K562 (cell line): ENCODE data around the gene PLCL1. TPM values are rescaled to one million over a fixed set of nuclear protein-coding genes. Genes with fewer than 3 reads are reported as not detected.
A peak's percentile ranks its signal among the peaks of the same experiment; 100 is the strongest.

Source experiments
- ATAC-seq: fragments of 200-7000 bp; cut with Tn5 transposase; 3 replicates; pipeline ENCODE4 v1.9.1; 2020; ENCODE audit warnings: moderate library complexity
- BruUV-seq: library from RNA; stranded (reverse); fragments of 400-500 nt; replicated peaks from 2 replicates; lab custom pipeline; 2021; lab: Mats Ljungman, UMichigan
- CTCF ChIA-PET: fragments of 300-600 bp; formaldehyde crosslinking; extraction: SDS; loops from one replicate; lab custom pipeline; 2021; ENCODE audit warnings: low intra/inter-chr PET ratio; lab: Yijun Ruan, JAX
- POLR2A ChIA-PET: fragments of 300-600, 350-650 bp; sonication (Branson Sonifier 250); formaldehyde crosslinking; extraction: SDS; loops from one replicate; lab custom pipeline; 2021; ENCODE audit warnings: antibody characterized with exemption, inconsistent platforms; lab: Yijun Ruan, JAX
- DNase-seq, 4 experiments: peaks; one replicate each; pipeline versions ENCODE4 v3.0.0 to v3.0.0-alpha.2; 2011 to 2018; ENCODE audit warnings: low spot score in 3 of 4, mixed read lengths in 3 of 4; ENCODE audit errors: extremely low read depth in 1 of 4
- FAIRE-seq: peaks from 2 replicates; lab custom pipeline; 2011; peaks lifted over from hg19 to GRCh38; lab: Jason Lieb, UNC
- H2AFZ ChIP-seq: 2 replicates; pipeline ENCODE4 v1.6.0; 2011; ENCODE audit warnings: low read depth, low read length, control low read depth, inconsistent platforms
- H3K27ac ChIP-seq: fragments of 200-600 bp; 3 replicates; pipeline ENCODE4 v1.8.0; 2011; ENCODE audit warnings: low read depth, mild to moderate bottlenecking, control low read depth, inconsistent platforms, low read length, moderate library complexity, mixed read lengths; ENCODE audit errors: extremely low read depth
- H3K27me3 ChIP-seq, 2 experiments: fragments of 300-600 bp in 1 of 2; 2 replicates in 1 of 2; 3 replicates in 1 of 2; pipeline versions ENCODE4 v1.6.0 to v1.8.0; 2011; ENCODE audit warnings: inconsistent platforms in 2 of 2, low read length in 2 of 2, mild to moderate bottlenecking in 1 of 2, mixed read lengths in 1 of 2, moderate library complexity in 1 of 2; ENCODE audit not compliant: control insufficient read depth in 2 of 2, insufficient read depth in 2 of 2
- H3K36me3 ChIP-seq: fragments of 300-600 bp; 3 replicates; pipeline ENCODE4 v1.8.0; 2011; ENCODE audit warnings: mild to moderate bottlenecking, low read length, inconsistent platforms; ENCODE audit not compliant: control insufficient read depth, insufficient read depth
- H3K4me1 ChIP-seq, 2 experiments: fragments of 200-600 bp in 1 of 2; replicated peaks in 1 of 2; 2 replicates in 1 of 2; 3 replicates in 1 of 2; pipeline versions ENCODE4 v1.5.1 to v1.8.0; 2011; ENCODE audit warnings: inconsistent platforms in 2 of 2, low read length in 2 of 2, mild to moderate bottlenecking in 1 of 2, mixed read lengths in 1 of 2, moderate library complexity in 1 of 2; ENCODE audit not compliant: control insufficient read depth in 2 of 2, insufficient read depth in 2 of 2
- H3K4me2 ChIP-seq: 2 replicates; pipeline ENCODE4 v1.6.1; 2011; ENCODE audit warnings: low read length, control low read depth, inconsistent platforms, mixed read lengths; ENCODE audit not compliant: insufficient read depth
- H3K4me3 ChIP-seq: fragments of 200-600 bp; sonication (generic), shearing (Covaris generic); 2 replicates; pipeline ENCODE4 v1.5.1; 2016; ENCODE audit warnings: control low read depth, inconsistent platforms
- H3K79me2 ChIP-seq: fragments of 200-600 bp; 3 replicates; pipeline ENCODE4 v1.8.0; 2011; ENCODE audit warnings: low read length, inconsistent platforms; ENCODE audit not compliant: control insufficient read depth, insufficient read depth
- H3K9ac ChIP-seq, 2 experiments: 2 replicates each; pipeline versions ENCODE4 v1.6.0 to v1.6.1; 2011; ENCODE audit warnings: low read depth in 2 of 2, low read length in 2 of 2, control low read depth in 1 of 2, inconsistent platforms in 1 of 2, mild to moderate bottlenecking in 1 of 2, mixed read lengths in 1 of 2; ENCODE audit not compliant: insufficient read depth in 1 of 2
- H3K9me1 ChIP-seq: one replicate; pipeline ENCODE4 v1.6.0; 2011; ENCODE audit warnings: inconsistent platforms, mild to moderate bottlenecking, low read length, moderate library complexity; ENCODE audit not compliant: control insufficient read depth, insufficient read depth
- H3K9me3 ChIP-seq: replicated peaks from 2 replicates; pipeline ENCODE4 v1.5.1; 2011; ENCODE audit warnings: low read depth, low read length, inconsistent platforms; ENCODE audit not compliant: control insufficient read depth, insufficient read depth
- H4K20me1 ChIP-seq: replicated peaks from 2 replicates; pipeline ENCODE4 v1.6.1; 2011; ENCODE audit warnings: low read length, inconsistent platforms, mixed read lengths; ENCODE audit not compliant: control insufficient read depth, insufficient read depth
- ARID1B ChIP-seq: fragments of 450-650 bp; IDR thresholded peaks from 2 replicates; pipeline ENCODE4 v1.6.1; 2016; ENCODE audit warnings: antibody characterized with exemption, mild to moderate bottlenecking, inconsistent platforms
- CCNT2 ChIP-seq: IDR thresholded peaks from 2 replicates; pipeline ENCODE4 v1.6.1; 2011; ENCODE audit warnings: borderline replicate concordance, low read depth, mild to moderate bottlenecking, moderate library complexity, mixed read lengths, low read length; ENCODE audit not compliant: insufficient read length; ENCODE audit errors: extremely low read depth
- CREBBP ChIP-seq: IDR thresholded peaks from one replicate; pipeline ENCODE4 v1.6.1; 2012; ENCODE audit warnings: low read depth, mild to moderate bottlenecking, control low read depth, inconsistent platforms, low read length
- DPF2 ChIP-seq: fragments of 450-650 bp; IDR thresholded peaks from 2 replicates; pipeline ENCODE4 v1.6.1; 2016
- EGR1 ChIP-seq: fragments of 450-650 bp; conservative IDR thresholded peaks from 2 replicates; pipeline ENCODE4 v1.6.1; 2017; ENCODE audit warnings: mild to moderate bottlenecking
- ELF2 ChIP-seq: fragments of 250-450 bp; sonication (Bioruptor Pico); IDR thresholded peaks from 2 replicates; pipeline ENCODE4 v1.5.0; 2021; ENCODE audit warnings: mild to moderate bottlenecking
- ELF4 ChIP-seq: fragments of 450-650 bp; formaldehyde crosslinking; IDR thresholded peaks from 2 replicates; pipeline ENCODE4 v1.4.0; 2022; ENCODE audit warnings: missing genetic modification characterization
- FOXM1 ChIP-seq, 2 experiments: fragments of 450-650 bp in 1 of 2; sonication (generic) in 1 of 2; formaldehyde crosslinking in 1 of 2; IDR thresholded peaks; 2 replicates each; pipeline versions ENCODE4 v1.6.1 to v1.9.0; 2017 to 2022; ENCODE audit warnings: low read depth in 2 of 2, mild to moderate bottlenecking in 2 of 2, missing genetic modification reagents in 1 of 2, moderate library complexity in 1 of 2
- GTF2A2 ChIP-seq: IDR thresholded peaks from 2 replicates; pipeline ENCODE4 v1.6.1; 2016; ENCODE audit warnings: mild to moderate bottlenecking, missing genetic modification characterization, missing compliant biosample characterization
- ILK ChIP-seq: fragments of 450-650 bp; IDR thresholded peaks from 2 replicates; pipeline ENCODE4 v1.6.1; 2016; ENCODE audit warnings: missing genetic modification characterization, low read depth, mild to moderate bottlenecking, missing compliant biosample characterization, moderate library complexity, borderline replicate concordance
- MEIS2 ChIP-seq: fragments of 450-650 bp; IDR thresholded peaks from 2 replicates; pipeline ENCODE4 v1.6.1; 2014; ENCODE audit warnings: mild to moderate bottlenecking; ENCODE audit not compliant: partially characterized antibody
- NR3C1 ChIP-seq: sonication (generic); formaldehyde crosslinking; IDR thresholded peaks from 2 replicates; pipeline ENCODE4 v1.8.1; 2022; ENCODE audit warnings: missing genetic modification reagents
- PHF21A ChIP-seq: fragments of 450-650 bp; IDR thresholded peaks from 2 replicates; pipeline ENCODE4 v1.6.1; 2017; ENCODE audit warnings: low read depth, borderline replicate concordance
- PTTG1 ChIP-seq: fragments of 450-650 bp; IDR thresholded peaks from 2 replicates; pipeline ENCODE4 v1.6.1; 2016; ENCODE audit warnings: low read depth, mild to moderate bottlenecking, missing genetic modification characterization, missing compliant biosample characterization
- SMARCA4 ChIP-seq: fragments of 450-650 bp; IDR thresholded peaks from 2 replicates; pipeline ENCODE4 v1.6.1; 2016
- SMARCE1 ChIP-seq: fragments of 450-650 bp; IDR thresholded peaks from 2 replicates; pipeline ENCODE4 v1.7.1; 2016; ENCODE audit warnings: mild to moderate bottlenecking
- TRIM28 ChIP-seq: fragments of 450-650 bp; IDR thresholded peaks from 2 replicates; pipeline ENCODE4 v1.6.1; 2017
- ZNF444 ChIP-seq: fragments of 250-450 bp; sonication (Bioruptor Pico); IDR thresholded peaks from 2 replicates; pipeline ENCODE4 v1.4.0; 2020; ENCODE audit warnings: mild to moderate bottlenecking, moderate library complexity
- WGBS: fragments of 100-300 bp; shearing (Covaris generic); methylation state at CpG from one replicate; pipeline ENCODE4 v1.1.6; 2016; ENCODE audit warnings: low coverage, mixed read lengths; ENCODE audit not compliant: insufficient coverage; ENCODE audit errors: missing lambda C conversion rate; 5-methylcytosine and 5-hydroxymethylcytosine counted together
- in situ Hi-C: fragments of 300-500 bp; cut with MboI; formaldehyde crosslinking; loops from 4 replicates; pipeline ENCODE4 v1.15.0; 2018; ENCODE audit warnings: inconsistent platforms, mixed read lengths
- intact Hi-C: fragments of 100-400 bp; cut with micrococcal nuclease; formaldehyde crosslinking; loops from 2 replicates; pipeline ENCODE4 v1.14.2; 2022
- polyA plus RNA-seq, 8 experiments: library from polyadenylated mRNA; depleted of rRNA in 4 of 8; stranded (reverse) in 5 of 8; unstranded in 3 of 8; fragments of >200 nt; fragmentation: Nextera tagmentation in 2 of 8; fragmentation: Illumina TruSeq in 1 of 8; extraction: Ambion mirVana in 2 of 8; extraction: Trizol in 1 of 8; gene quantifications; 2 replicates each; pipeline versions ENCODE4 v1.2.1 to v1.2.3, GENCODE V29; 2011 to 2014; ENCODE audit warnings: inconsistent platforms in 1 of 8, missing spikeins in 1 of 8
- total RNA-seq, 7 experiments: library from RNA; depleted of rRNA in 6 of 7; stranded (reverse); fragments of >200 nt in 6 of 7; fragmentation: Illumina TruSeq in 2 of 7; extraction: Trizol in 2 of 7; gene quantifications; 2 replicates each; pipeline versions ENCODE4 v1.2.1 to v1.2.3, GENCODE V29; 2011 to 2021; ENCODE audit warnings: low replicate concordance in 1 of 7
- TF ChIP-seq, protein P1 (sequence below): fragments of 250-450 bp; sonication (Bioruptor Pico); IDR thresholded peaks from 2 replicates; pipeline ENCODE4 v1.8.0; 2022; ENCODE audit warnings: inconsistent platforms, mild to moderate bottlenecking, moderate library complexity, borderline replicate concordance
- TF ChIP-seq, protein P2 (sequence below): sonication (generic); formaldehyde crosslinking; IDR thresholded peaks from 2 replicates; pipeline ENCODE4 v1.8.1; 2023; ENCODE audit warnings: mild to moderate bottlenecking, missing genetic modification reagents
- TF ChIP-seq, protein P3 (sequence below): fragments of 450-650 bp; formaldehyde crosslinking; IDR thresholded peaks from 2 replicates; pipeline ENCODE4 v1.4.0; 2020; ENCODE audit warnings: mild to moderate bottlenecking, moderate library complexity

The PLCL1 gene
- total and polyA plus RNA-seq, 9 of the 15 experiments (the other 6 are each of a cell fraction or from before 2014, with no cell fraction given), result 2.0 to 17.7 (median 8.6) TPM

DNA sequence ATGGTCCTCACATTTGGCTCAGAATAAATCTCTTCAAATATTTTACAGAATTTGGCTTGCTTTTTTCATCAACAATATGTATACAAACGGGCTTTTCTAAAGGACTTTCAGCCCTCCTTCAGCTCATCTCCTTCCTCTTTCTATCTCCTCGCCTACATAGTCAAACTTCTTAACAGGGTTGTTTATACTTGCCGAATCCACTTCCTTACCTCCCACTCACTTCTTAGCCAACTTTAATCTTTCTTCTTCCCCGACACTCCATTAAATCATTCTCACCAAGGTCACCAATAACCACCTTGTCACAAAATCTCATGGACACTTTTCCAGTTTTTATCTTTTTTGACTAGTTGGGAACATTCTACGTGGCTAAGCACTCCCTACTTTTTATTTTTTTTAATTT, 325.2 kb downstream of the PLCL1 start:
- no peak overlapping the region for H2AFZ ChIP-seq
- DNase-seq (no peak), FAIRE-seq (no peak), ATAC-seq (no peak; the same call in 1 of the 3 replicates)
- H3K79me2 ChIP-seq, result no peaks in the 10 kb centered on the region; the same call in 2 of the 3 replicates
- ChIA-PET POLR2A (no interaction called here), CTCF (no interaction called here)
- no TSS peak for BruUV-seq
- in situ Hi-C loops (loop anchor here (10.0 kb wide), 1 partner anchor 325 kb away; the partner anchor contains the start of gene PLCL1), intact Hi-C loops (loop anchor here (5.0 to 10.0 kb wide), 4 partner anchors 72 to 425 kb away; partner anchors contain the start of gene MARS2)
- TF ChIP-seq, protein P1, sequence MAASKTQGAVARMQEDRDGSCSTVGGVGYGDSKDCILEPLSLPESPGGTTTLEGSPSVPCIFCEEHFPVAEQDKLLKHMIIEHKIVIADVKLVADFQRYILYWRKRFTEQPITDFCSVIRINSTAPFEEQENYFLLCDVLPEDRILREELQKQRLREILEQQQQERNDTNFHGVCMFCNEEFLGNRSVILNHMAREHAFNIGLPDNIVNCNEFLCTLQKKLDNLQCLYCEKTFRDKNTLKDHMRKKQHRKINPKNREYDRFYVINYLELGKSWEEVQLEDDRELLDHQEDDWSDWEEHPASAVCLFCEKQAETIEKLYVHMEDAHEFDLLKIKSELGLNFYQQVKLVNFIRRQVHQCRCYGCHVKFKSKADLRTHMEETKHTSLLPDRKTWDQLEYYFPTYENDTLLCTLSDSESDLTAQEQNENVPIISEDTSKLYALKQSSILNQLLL (CRISPR knock-in tag), result no peak
- TF ChIP-seq, protein P2, sequence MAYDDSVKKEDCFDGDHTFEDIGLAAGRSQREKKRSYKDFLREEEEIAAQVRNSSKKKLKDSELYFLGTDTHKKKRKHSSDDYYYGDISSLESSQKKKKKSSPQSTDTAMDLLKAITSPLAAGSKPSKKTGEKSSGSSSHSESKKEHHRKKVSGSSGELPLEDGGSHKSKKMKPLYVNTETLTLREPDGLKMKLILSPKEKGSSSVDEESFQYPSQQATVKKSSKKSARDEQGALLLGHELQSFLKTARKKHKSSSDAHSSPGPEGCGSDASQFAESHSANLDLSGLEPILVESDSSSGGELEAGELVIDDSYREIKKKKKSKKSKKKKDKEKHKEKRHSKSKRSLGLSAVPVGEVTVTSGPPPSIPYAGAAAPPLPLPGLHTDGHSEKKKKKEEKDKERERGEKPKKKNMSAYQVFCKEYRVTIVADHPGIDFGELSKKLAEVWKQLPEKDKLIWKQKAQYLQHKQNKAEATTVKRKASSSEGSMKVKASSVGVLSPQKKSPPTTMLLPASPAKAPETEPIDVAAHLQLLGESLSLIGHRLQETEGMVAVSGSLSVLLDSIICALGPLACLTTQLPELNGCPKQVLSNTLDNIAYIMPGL (CRISPR knock-in tag), result no peak
- no peak for TF ChIP-seq CCNT2
- peak; percentile 44; the same call in 1 of the 2 replicates for TF ChIP-seq ARID1B
- TF ChIP-seq MEIS2, result peak; percentile 57
- no peak for TF ChIP-seq ELF4
- no peak for TF ChIP-seq PTTG1 (tag)
- TF ChIP-seq GTF2A2, result no peak
- no peak for TF ChIP-seq PHF21A
- no peak for TF ChIP-seq TRIM28
- TF ChIP-seq FOXM1 (IDR thresholded peaks at IDR 0.05; ENCODE audit: low read depth), result no peak
- TF ChIP-seq FOXM1 (CRISPR knock-in tag; IDR thresholded peaks at IDR 0.05; ENCODE audit: low read depth), result no peak
- 0 out of 2 replicates have a peak, but pooled peaks have one; percentile 27 for TF ChIP-seq DPF2
- TF ChIP-seq CREBBP, result no peak
- 0 out of 2 replicates have a peak, but pooled peaks have one; percentile 28 for TF ChIP-seq SMARCA4
- TF ChIP-seq SMARCE1, result peak; percentile 50; the same call in 1 of the 2 replicates
- TF ChIP-seq, protein P3, sequence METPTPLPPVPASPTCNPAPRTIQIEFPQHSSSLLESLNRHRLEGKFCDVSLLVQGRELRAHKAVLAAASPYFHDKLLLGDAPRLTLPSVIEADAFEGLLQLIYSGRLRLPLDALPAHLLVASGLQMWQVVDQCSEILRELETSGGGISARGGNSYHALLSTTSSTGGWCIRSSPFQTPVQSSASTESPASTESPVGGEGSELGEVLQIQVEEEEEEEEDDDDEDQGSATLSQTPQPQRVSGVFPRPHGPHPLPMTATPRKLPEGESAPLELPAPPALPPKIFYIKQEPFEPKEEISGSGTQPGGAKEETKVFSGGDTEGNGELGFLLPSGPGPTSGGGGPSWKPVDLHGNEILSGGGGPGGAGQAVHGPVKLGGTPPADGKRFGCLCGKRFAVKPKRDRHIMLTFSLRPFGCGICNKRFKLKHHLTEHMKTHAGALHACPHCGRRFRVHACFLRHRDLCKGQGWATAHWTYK (CRISPR knock-in tag), result no peak
- TF ChIP-seq EGR1, result peak; percentile 56
- TF ChIP-seq ZNF444, result no peak
- TF ChIP-seq NR3C1 (CRISPR knock-in tag), result no peak
- TF ChIP-seq ILK (tag), result no peak
- no peak for TF ChIP-seq ELF2
- no peaks in the 10 kb centered on the region for H3K9me3 ChIP-seq
- no peak overlapping the region for H3K27ac ChIP-seq
- H3K9ac ChIP-seq, result no peak overlapping the region
- no peaks in the 10 kb centered on the region for H4K20me1 ChIP-seq
- peaks cover 10% of the 10 kb centered on the region; the same call in 1 of the 3 replicates for H3K36me3 ChIP-seq
- H3K9me1 ChIP-seq, result no peaks in the 10 kb centered on the region
- WGBS, result 23% methylated on average over 4 of the region's 5 CpGs
- no peaks in the 10 kb centered on the region for H3K27me3 ChIP-seq
- H3K4me1 ChIP-seq, result peaks cover 0 to 3% of the 10 kb centered on the region in 2 experiments; a peak in 3 of 5 replicates
- no peak overlapping the region for H3K4me3 ChIP-seq
- H3K4me2 ChIP-seq, result no peak overlapping the region
